Tibial nerve (tissue), 4 donors: ENCODE results near the gene BCAR1. TPM values are rescaled to one million over a fixed set of nuclear protein-coding genes. Genes with fewer than 3 reads are reported as not detected.

Source experiments
- DNase-seq, 2 donors: peaks; one replicate each; pipeline ENCODE4 v3.0.0-alpha.2; 2019; ENCODE audit warnings: low spot score in 2 of 2
- H3K27ac ChIP-seq, 4 donors: fragments of 200-600 bp; sonication (generic) in 3 of 4; one replicate each; pipeline ENCODE4 v1.5.1; 2017 to 2019; ENCODE audit warnings: mild to moderate bottlenecking in 1 of 4
- H3K27me3 ChIP-seq, 2 donors: fragments of 200-600 bp; sonication (generic) in 1 of 2; one replicate each; pipeline versions ENCODE4 v1.5.1 to v1.6.0; 2017 to 2019
- H3K36me3 ChIP-seq, 3 donors: fragments of 200-600 bp; sonication (generic); one replicate each; pipeline ENCODE4 v1.5.1; 2018 to 2019
- H3K4me1 ChIP-seq, 4 donors: fragments of 200-600 bp; sonication (generic) in 3 of 4; one replicate each; pipeline ENCODE4 v1.5.1; 2017 to 2019
- H3K4me3 ChIP-seq, 4 donors: fragments of 200-600 bp; sonication (generic) in 3 of 4; one replicate each; pipeline ENCODE4 v1.5.1; 2017 to 2019; ENCODE audit warnings: mild to moderate bottlenecking in 1 of 4, moderate library complexity in 1 of 4
- H3K9me3 ChIP-seq, 4 donors: fragments of 200-600 bp; sonication (generic) in 3 of 4; one replicate each; pipeline ENCODE4 v1.5.1; 2017 to 2019
- EP300 ChIP-seq, 2 donors: sonication (generic); formaldehyde crosslinking; IDR thresholded peaks; one replicate each; pipeline ENCODE4 v1.6.1; 2017; ENCODE audit warnings: antibody characterized with exemption in 2 of 2, mild to moderate bottlenecking in 1 of 2
- POLR2A ChIP-seq, 2 donors: fragments of 450-650 bp; IDR thresholded peaks; one replicate each; pipeline ENCODE4 v1.6.1; 2017; ENCODE audit warnings: antibody characterized with exemption in 2 of 2, mild to moderate bottlenecking in 2 of 2, moderate library complexity in 2 of 2
- WGBS, 2 donors: methylation state at CpG; one replicate each; pipeline ENCODE4 v1.1.5; 2018; 5-methylcytosine and 5-hydroxymethylcytosine counted together
- total RNA-seq, 4 donors: library from RNA; depleted of rRNA; stranded (reverse); fragments of >200 nt; gene quantifications; one replicate each; pipeline ENCODE4 v1.1.0, GENCODE V29; 2016
- TF ChIP-seq, protein P1 (sequence below), 5 experiments: fragments of 200-600 bp in 3 of 5; fragments of 450-650 bp in 2 of 5; sonication (generic) in 3 of 5; IDR thresholded peaks; one replicate each; pipeline ENCODE4 v1.5.1; 2016 to 2019; ENCODE audit warnings: antibody characterized with exemption in 5 of 5, mild to moderate bottlenecking in 3 of 5, moderate library complexity in 2 of 5

Gene BCAR1
- total RNA-seq, 4 donors from 2014 or later = 41.0 to 57.3 (median 42.9) TPM

DNA sequence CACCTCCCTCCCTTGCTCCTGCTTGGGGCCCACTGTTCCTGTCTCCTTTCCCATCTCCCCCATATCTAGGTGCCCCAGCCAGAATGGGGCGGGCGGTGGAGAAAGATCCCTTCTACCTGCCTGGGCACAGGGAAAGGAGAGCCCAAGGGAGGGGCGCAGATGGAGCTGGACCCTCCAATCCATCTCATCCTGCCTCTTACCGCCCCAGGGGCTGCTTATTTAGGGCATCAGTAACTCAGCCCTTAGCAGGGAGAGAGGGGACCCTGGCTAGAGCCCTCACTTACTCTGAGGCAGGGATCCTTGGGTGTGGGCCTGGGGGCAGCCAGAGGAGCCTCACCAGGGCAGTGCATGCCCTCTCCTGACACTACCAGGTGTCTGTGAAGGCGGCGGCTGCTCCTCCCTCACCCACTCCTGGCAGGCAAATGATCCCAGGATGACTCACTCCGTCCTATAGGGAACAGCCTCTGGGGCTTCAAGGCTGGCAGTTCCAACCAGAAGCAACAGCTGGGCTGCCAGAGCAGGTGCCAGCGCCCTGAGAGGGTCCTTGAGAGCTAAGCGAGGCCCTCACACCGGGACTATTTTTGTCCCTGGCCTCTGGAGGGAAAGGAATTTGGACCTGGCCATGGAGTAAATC lies 16.3 kb upstream of the BCAR1 start:
- Histone ChIP-seq H3K27ac (peak overlapping the region in 3 of 4 donors; percentile 25 to 91 (median 63)), H3K27me3 (no peaks in the 10 kb centered on the region), H3K4me1 (peaks cover 0 to 58% (median 31%) of the 10 kb centered on the region in 4 donors), H3K36me3 (no peaks in the 10 kb centered on the region), H3K4me3 (no peak overlapping the region), H3K9me3 (no peaks in the 10 kb centered on the region)
- 56 to 64% methylated on average over 7 to 10 of the region's 10 CpGs for WGBS, 2 donors
- DNase-seq = no peak
- TF ChIP-seq, protein P1, sequence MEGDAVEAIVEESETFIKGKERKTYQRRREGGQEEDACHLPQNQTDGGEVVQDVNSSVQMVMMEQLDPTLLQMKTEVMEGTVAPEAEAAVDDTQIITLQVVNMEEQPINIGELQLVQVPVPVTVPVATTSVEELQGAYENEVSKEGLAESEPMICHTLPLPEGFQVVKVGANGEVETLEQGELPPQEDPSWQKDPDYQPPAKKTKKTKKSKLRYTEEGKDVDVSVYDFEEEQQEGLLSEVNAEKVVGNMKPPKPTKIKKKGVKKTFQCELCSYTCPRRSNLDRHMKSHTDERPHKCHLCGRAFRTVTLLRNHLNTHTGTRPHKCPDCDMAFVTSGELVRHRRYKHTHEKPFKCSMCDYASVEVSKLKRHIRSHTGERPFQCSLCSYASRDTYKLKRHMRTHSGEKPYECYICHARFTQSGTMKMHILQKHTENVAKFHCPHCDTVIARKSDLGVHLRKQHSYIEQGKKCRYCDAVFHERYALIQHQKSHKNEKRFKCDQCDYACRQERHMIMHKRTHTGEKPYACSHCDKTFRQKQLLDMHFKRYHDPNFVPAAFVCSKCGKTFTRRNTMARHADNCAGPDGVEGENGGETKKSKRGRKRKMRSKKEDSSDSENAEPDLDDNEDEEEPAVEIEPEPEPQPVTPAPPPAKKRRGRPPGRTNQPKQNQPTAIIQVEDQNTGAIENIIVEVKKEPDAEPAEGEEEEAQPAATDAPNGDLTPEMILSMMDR (IDR thresholded peaks at IDR 0.05) = no peak
- no peak for TF ChIP-seq EP300 (IDR thresholded peaks at IDR 0.05)
- no peak for TF ChIP-seq POLR2A (IDR thresholded peaks at IDR 0.05)

DNA sequence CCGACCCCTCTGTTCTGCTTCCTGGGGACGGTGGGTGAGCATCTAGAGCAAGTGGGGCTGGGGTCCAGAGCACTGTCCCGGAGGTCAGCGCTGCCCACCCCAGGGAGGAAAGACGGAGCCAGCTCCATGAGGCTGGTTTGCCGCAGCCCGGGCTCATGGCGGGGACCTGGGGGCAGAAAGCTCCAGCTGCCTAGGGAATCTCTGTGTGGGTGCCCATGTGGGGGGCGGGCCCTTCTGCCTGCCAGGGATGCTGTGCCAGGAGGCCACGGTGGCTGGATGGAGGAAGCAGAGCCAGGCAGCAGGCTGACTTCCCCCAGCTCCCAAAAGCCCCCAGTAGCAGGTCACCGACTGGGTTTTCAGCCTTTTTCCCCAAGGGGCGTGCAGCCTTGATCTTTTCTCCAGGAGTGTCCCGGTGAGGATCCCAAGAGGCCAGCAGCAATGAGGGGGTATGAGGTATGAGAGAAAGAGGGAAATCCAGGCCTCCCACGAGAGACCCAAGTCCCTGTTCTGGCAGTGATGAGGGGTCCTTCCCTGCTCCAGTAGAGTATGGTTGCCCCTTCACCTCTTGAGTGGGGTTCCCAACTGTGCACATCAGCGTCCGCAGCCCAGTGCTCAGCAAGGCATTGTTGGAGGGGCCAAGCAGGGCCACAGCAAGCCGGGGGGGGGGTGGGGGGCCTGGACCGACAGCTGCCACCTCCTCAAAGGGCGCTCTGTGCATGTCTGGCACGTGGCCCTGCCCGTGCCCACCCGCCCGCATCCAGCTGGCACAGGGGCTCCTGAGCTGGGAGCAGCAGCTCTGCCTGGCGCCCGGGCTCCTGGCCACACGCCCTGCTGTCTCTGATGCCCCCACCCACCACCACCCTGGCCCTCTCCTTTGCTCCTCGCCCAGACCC lies 15.6 kb upstream of the BCAR1 start:
- TF ChIP-seq, protein P1 (IDR thresholded peaks at IDR 0.05) = no peak
- TF ChIP-seq POLR2A (IDR thresholded peaks at IDR 0.05) (no peak), EP300 (IDR thresholded peaks at IDR 0.05) (no peak)
- H3K4me1 ChIP-seq = peaks cover 0 to 60% (median 36%) of the 10 kb centered on the region in 4 donors
- no peaks in the 10 kb centered on the region for H3K27me3 ChIP-seq
- 55 to 56% methylated on average over 16 to 24 of the region's 27 CpGs for WGBS, 2 donors
- H3K36me3 ChIP-seq = no peaks in the 10 kb centered on the region
- no peak for DNase-seq
- H3K27ac ChIP-seq = peak overlapping the region in 3 of 4 donors; percentile 87 to 91 (median 90)
- no peaks in the 10 kb centered on the region for H3K9me3 ChIP-seq
- peak overlapping the region in 1 of 4 donors; percentile 91 for H3K4me3 ChIP-seq

DNA sequence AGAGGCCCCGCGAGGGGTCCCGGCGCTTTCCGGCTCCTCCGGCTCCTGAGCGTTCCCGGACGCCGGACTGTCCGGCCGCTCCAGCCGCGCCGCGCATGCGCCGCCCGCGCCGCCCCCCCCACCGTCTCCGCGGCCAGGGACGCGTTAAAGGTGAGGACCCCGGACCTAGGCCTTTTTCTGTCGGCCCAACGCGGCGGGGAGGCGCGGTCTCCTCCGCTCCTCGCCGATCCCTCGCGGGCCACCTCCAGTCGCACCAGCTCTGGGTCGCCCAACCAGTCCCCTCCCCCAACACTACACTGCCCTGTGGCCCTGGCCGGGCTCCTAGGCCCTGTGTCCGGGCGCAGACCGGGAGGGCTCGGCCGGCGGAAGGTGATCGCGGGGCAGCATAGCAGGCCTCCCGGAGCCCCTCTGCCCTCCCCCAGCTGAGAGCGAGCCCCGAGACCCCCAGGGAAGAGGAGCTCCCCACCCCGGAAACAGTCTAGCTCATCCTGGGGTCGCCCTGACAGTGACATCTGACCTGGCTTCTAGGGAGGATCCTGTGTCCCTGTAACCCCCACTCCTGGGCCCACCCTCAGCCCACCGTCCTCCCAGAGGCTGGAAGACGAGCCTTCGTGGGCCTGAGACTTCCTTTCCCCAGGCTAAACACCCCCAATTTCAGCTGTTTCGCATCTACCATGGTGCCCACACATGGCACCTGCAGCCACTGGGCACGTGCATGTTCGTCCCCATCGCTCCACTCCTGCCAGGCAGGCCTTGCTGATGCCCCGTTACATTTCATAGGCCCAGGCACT lies 14.7 kb upstream of the BCAR1 start:
- peak in 1 of 2 donors; percentile 23 for TF ChIP-seq EP300 (IDR thresholded peaks at IDR 0.05)
- TF ChIP-seq POLR2A (IDR thresholded peaks at IDR 0.05) = peak in 1 of 2 donors; percentile 47
- TF ChIP-seq, protein P1 (IDR thresholded peaks at IDR 0.05) = no peak
- WGBS, 2 donors = 7 to 10% methylated on average over 32 to 49 of the region's 62 CpGs
- no peaks in the 10 kb centered on the region for H3K9me3 ChIP-seq
- H3K27me3 ChIP-seq = no peaks in the 10 kb centered on the region
- H3K4me1 ChIP-seq = peaks cover 0 to 62% (median 39%) of the 10 kb centered on the region in 4 donors
- peak in 1 of 2 donors; percentile 37 for DNase-seq
- peak overlapping the region; percentile 87 to 91 (median 89) for H3K27ac ChIP-seq
- H3K4me3 ChIP-seq = peak overlapping the region; percentile 65 to 98 (median 88)
- H3K36me3 ChIP-seq = no peaks in the 10 kb centered on the region

DNA sequence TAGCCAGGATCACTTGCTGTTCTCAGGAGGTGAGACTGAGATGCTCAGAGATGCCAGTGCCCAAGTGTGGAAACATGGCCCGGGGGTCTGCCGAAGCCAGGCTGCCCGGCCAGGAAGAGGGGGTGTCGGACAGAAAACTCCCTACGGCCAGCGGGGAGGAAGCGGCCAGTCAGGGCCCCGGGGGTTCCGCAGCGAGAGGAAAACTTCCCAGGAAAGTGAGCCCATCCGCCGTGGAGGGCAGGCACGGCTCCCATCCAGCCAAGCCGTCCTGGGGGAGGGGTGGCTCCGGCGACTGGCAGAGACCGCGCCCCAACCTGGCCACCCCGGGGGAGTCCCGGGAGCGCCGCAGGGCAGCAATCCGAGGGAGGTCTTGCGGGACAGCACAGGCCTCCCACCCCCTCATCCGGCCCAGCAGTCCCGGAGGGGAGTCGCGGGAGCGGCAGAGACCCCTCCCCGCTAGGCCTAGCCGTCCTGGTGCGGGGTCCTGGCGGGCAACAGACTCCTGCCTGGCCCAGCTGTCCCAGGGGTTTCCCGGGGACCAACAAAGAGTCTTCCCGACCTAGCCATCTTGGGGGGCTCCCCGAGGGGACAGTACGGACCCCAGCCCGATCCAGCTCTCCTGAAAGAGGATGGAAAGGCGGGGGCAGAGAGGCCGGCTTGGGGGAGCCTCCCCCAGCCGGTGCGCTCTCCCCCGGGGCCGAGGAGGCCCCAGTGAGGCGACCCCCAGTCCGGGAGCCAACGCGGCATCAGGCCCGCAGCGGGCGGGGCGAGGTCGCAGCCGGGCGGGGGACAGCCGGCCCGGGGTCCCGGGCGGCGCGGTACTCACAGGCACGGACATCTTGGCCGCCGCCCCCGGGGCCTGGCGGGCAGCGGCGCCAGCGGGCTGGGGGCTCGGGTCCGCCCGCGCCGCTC lies 13.8 kb upstream of the BCAR1 start:
- peaks cover 0 to 64% (median 39%) of the 10 kb centered on the region in 4 donors for H3K4me1 ChIP-seq
- H3K4me3 ChIP-seq = peak overlapping the region; percentile 84 to 98 (median 93)
- H3K9me3 ChIP-seq = no peaks in the 10 kb centered on the region
- no peaks in the 10 kb centered on the region for H3K27me3 ChIP-seq
- H3K27ac ChIP-seq = peak overlapping the region; percentile 87 to 91 (median 89)
- WGBS, 2 donors = 2 to 3% methylated on average over 15 to 40 of the region's 74 CpGs
- TF ChIP-seq, protein P1 (IDR thresholded peaks at IDR 0.05) = peak in 1 of 5 experiments; percentile 16
- peak in 1 of 2 donors; percentile 24 for TF ChIP-seq EP300 (IDR thresholded peaks at IDR 0.05)
- TF ChIP-seq POLR2A (IDR thresholded peaks at IDR 0.05) = peak in 1 of 2 donors; percentile 8
- no peaks in the 10 kb centered on the region for H3K36me3 ChIP-seq
- no peak for DNase-seq
